ENCODE measurements around the gene PPM1L.

Gene PPM1L

DNA sequence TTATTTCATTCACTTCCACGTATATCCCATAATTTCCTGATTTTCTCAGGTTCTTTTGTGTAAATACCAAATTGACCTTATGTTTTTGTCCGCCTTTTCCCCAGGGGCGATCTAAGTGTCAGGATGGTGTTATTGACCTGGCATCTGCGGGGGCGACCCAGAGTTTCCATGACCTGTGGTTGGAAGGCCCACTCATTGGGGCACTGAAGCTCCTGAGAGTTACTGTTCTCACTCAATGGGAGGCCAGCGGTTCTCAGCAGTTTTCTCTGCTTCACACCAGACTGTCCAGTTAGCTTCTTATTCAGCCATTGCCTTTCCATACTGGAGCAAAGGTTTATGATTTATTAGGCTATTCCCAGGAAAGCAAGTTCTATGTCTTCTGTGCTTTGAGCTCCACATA lies 295.8 kb downstream of the PPM1L start:
- ATAC-seq, result no peak

GRCh38 chr3:161054860-161055604 lies 299.0 kb downstream of the PPM1L start:
- no peak for ATAC-seq

GRCh38 chr3:161064413-161064812 lies 308.4 kb downstream of the PPM1L start:
- ATAC-seq, result no peak

- ATAC-seq, result no peak
These were observed 310.9 kb downstream of the PPM1L start for GRCh38 chr3:161066930-161067329.

DNA sequence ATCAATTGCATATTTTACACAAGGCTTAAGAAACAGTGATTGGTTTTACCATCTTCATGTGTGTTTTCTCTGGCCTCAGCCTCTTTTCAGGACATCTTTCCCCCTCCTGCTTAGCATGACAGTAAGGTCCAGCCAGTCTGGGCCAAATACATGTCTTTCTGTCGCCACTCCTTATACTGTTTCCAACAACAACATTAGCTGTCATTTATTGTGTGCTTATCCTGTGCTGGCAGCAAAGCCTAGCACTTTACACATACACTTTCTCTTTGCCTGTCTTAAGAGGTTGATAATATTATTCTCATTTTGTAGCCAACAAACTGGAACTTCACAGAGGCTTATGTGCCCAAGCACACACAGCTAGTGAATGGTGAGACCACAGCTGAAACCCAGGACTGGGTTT lies 311.3 kb downstream of the PPM1L start:
- ATAC-seq, result no peak

GRCh38 chr3:161069511-161070251 lies 313.6 kb downstream of the PPM1L start:
- ATAC-seq, result peak in 1 of 2 donors; percentile 47

DNA sequence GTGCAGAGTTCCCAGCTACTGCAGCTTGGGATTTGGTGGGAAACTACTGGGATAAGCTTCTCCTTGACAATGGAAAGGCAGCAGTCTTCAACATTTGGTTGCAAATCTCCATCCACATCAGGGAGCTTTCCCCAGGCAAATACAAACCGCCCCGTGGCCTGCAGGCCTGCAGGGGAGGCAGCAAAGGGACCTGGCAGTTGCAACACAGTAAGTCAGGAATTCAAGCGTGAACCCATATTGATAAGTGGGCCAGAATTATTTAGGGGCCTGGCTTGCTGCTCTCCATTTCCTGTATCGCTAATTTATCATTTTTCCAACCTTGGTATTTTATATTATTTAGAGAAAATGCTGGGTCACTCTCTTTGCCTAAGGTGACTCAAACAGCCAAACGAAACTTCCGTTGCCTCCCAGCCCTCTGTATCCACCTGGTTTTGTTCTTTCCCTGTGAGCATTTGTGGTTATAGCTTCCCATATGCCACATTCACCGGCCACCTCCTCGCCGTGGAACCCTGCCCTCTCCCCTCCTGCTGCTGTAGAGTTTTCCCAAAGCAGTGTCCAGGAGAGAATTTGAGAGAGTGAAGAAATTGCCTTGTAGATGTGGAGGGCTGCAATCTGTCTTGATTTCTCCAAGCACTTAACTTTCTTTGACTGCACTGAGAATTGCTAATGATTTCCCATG lies 314.4 kb downstream of the PPM1L start:
- no peak for ATAC-seq

- no peak for ATAC-seq
These were observed 315.1 kb downstream of the PPM1L start for GRCh38 chr3:161070980-161071663.

- ATAC-seq, result no peak
These were observed 316.2 kb downstream of the PPM1L start for GRCh38 chr3:161072211-161072621.

GRCh38 chr3:161072751-161073150 lies 316.7 kb downstream of the PPM1L start:
- ATAC-seq, result no peak

DNA sequence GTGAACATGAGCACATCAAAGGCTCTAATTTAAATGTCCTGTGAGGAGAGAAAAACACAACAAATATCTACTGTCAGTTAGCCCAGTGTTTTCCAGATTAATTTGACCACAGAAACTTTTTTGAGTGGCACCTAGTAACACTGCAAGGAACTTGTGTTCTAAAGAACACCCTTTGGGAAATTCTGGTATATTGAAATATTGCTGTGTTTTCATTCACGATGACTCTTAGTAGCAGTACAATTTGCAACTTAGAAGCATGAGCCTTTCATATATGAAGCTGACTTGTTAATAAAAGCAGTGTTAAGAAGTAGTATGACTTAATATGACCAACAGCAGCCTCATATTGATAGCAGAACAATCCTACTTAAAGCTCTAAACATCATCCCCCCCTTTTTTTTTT lies 317.1 kb downstream of the PPM1L start:
- ATAC-seq, result no peak

DNA sequence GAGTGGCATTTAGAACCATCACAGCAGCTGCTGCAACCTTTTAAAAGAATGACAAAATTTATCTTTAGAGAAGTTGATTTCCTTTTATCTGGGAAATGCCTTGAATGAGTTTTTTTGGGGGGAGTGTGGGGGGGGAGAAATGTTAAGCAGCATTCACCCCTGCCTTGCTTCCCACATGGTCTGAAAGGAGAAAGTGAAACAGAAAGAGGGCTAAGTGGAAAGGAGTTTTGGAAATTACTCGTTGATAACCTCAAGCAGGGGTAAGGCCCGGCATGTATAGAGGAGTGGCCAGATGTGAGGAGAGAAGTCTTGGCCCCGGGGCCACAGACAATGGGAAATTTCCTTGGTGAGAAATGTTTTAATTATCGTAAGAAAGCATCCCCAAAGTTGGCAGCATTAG lies 325.6 kb downstream of the PPM1L start:
- ATAC-seq, result peak in 1 of 2 donors; percentile 24

- no peak for ATAC-seq
These were observed 326.0 kb downstream of the PPM1L start for GRCh38 chr3:161082063-161082462.

GRCh38 chr3:161083131-161083530 lies 327.1 kb downstream of the PPM1L start:
- ATAC-seq, result no peak

DNA sequence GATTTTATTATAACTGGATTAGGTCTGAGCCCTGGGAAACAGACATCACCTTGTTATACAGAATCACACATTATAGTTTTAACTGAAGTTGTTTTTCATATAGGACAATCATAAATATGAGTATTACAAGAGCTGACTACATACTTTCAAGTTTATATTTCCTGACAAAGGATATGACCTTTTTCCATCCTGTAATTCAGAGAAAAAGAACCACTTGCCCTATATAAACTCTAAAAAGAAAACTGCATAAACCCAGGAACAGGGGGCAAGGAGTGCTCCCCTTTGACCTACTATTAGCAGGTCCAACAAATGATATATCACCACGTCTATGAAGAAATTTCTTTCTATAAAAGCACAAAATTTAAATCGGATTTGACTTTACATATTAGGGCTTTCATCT lies 328.2 kb downstream of the PPM1L start:
- no peak for ATAC-seq

GRCh38 chr3:161093895-161094294 lies 337.9 kb downstream of the PPM1L start:
- no peak for ATAC-seq

DNA sequence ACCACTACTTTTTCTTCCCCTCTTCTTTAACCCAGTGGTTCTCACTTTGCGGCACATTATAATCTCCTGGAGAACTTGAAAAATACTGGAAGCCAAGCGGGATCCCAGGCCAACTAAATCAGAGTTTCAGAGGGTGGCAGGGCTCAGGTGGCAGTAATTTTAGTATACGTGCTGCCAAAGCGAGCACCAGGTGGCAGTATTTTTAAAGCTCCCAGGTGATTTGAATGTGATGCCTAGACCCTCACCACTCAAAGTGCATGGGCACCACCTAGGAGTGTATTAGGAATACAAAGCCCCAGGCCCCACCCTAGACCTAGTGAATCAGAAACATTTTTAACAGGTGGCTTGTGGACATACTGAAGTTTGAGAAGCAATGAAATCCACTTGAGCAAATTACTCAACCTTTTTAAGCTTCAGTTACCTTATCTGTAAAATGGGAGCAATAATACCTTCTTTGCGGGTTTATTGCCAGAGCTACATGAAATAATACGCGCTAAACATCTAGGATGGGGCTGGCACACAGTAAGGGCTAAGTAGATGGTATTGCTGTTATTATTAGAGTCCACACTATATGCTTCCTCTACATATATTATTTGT lies 340.8 kb downstream of the PPM1L start:
- ATAC-seq, result no peak

DNA sequence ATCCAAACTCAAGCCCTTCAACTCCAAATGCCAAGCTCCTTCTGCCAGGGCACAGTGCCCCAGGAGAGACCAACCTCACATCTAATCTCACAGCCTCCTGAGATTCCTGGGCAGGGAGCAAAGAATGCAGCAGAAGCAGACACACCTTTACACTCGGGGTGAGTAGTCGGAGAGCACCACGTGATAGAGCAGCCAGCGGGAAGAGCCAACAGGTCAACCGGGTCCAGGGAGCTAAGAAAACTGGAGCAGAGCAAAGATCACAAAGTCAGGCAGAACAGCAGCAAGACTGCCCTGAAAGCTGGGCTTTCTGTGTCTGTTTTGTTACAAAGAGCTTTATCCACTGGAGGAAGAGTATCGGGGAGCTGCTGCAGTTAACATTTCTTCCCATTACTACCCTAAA lies 345.0 kb downstream of the PPM1L start:
- no peak for ATAC-seq

DNA sequence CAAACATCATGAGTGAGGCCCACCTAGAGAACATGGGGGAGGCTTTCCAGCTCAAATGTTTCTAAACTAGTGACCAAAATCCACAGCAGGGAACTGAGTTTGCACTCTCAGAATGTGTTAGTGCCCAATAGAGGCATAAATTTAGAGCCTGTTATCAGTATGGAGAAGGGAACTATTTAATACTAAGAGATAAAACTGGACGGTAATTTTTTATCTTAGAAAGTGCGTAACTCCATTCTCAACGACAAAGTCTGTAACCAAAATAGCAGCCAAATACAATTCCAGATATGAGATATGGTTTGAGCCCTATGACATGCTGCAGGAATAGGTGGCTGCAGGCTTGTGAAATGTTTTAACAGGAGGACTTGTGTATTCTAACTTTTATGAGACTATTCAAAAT lies 345.6 kb downstream of the PPM1L start:
- ATAC-seq, result no peak

DNA sequence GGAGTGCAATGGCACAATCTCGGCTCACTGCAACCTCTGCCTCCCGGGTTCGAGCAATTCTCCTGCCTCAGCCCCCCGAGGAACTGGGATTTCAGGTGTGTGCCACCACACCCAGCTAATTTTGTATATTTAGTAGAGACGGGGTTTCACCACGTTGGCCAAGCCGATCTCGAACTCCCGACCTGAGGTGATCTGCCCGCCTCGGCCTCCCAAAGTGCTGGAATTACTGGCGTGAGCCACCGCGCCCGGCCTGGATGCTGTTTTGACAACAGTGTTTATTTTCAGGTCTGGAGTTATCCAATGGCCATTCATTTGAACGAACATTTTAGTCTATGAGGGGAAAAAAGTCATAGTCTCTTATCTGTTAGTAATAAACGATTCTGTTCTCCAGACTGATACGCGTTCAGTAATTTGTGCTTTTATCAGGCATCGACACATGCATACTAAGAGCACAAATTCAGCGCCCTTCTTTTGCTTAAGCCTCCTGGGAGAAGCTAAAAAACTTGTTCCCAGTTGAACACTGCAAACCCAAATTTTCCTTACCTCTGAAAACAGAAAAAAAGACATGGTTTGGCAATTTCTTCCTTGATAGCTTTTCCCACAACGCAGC lies 347.9 kb downstream of the PPM1L start:
- ATAC-seq, result no peak

DNA sequence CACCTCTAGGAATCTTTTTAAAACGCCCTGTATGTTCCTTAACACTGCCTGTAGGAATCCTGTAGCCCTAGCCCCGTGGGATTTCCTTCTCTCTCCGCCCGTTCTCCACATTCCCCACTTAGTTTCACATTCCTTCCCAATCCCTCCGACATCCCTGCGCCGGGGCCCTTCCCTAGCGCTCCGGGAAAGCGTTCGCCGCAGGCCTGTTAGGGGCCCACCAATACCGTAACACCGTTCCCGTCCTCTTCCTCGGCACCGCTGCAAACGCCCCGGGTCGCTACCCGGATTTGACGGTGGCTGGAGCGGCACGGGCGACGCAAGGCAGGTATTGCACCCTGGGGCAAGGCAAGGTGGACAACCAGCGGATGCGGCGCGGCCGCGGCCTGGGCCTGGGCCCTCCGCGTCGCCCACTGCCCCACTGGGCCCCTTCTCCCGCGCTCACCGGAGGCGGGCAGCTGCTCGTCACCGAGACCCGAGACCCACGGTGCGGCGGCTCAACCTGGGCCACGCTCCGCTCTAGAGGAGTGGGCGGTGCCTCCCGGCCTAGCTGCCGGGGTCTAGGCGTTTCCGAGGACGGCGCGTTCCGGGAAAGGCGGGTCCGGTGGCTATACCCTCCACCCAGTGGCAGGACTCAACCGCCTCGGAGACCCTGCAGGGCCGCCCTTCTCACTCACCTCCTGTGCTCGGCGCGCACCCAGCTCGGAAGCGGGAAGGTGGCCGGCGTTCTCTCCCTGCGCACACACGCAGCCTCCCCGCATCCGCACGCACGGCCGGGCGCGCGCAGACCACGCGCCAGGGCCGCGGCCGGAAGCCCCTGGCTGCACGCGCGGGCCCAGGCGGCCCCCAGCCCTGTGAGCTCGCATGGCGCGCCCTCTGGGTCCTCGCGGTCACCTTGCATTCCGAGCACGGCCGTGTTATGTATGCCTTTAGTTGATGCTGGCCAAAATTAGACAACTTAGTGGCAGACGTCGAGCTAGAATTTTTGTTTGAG lies 348.8 kb downstream of the PPM1L start, which contains the start of gene B3GALNT1:
Gene B3GALNT1 (minus strand): TSS at position 789 of the 991 bp plus-strand sequence. CDS start 18,595 bp downstream, outside the sequence.
- ATAC-seq, result peak; percentile 36 to 50

Data from activated CD4-positive, CD25-positive, alpha-beta regulatory T cell treated with anti-CD3 and anti-CD28 coated beads, Interleukin-2, amount 50 U/mL, for 24 hours (primary cell).